ENCODE measurements around the gene RFX4.
"Not testable (repeated sequence)": the region's sequence is repeated elsewhere in the genome, so short reads cannot be mapped to it uniquely, and the experiment has no call there.

RFX4 gene

DNA sequence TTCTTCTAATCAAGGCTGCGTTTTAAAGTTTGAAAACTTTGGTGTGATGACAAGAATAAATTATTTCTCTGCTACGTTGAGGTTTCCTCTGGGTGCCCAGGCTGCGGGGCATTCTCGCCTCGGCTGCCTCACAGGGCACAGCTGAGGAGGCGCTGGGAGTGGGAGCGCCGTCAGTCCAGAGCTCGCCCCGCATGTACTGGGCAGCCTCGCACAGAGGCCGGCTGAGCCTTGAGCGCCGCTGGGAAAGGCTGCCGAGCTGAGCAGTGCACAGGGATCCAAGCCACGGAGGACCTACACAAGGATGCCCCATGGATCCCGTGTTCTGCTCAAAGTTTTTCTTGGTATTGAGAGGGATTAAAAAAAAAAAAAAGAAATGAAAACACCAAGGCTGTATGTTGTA, 11.6 kb downstream of the RFX4 start:
- DNase-seq (ENCODE audit: low spot score), result no peak

- DNase-seq (ENCODE audit: low spot score), result no peak
Observed at GRCh38 chr12:106595268-106595667, 12.5 kb downstream of the RFX4 start.

DNA sequence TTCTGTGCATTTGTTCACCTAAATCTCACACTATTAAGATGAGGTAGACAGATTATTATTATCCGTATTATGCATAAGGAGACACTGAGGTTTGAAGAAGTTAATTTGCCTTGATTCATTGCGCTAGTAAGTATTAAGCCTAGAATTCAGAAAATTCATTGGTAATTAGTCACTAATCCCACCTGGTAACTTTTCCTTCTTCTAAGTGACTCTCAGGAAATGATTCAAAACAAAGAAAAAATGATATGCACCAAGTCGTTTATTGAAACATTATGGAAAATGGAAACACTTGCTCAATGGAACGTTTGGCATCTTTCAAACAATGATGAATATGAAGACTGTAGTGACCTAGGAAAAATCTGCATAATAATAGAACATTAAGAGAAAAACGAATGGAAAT, 15.2 kb downstream of the RFX4 start:
- no peak for DNase-seq (ENCODE audit: low spot score)

DNA sequence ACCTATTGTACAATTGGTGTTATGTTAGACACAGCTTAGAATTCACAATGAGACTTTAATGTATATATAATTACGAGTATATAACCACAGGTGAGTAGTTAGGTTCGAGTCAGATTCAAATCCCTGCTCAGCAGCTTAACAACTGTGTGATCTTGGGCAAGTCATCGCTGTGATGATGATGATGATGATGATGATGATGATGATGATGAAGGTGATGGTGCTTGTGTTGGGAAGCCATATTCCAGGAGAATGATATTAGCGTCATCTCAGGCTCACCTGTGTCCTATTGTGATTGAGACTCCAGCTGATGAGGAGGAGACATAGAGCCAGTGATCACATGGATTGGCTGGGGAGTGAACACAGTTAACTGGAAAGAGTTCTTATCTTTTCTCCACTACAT, 16.5 kb downstream of the RFX4 start:
- no peak for DNase-seq (ENCODE audit: low spot score)

DNA sequence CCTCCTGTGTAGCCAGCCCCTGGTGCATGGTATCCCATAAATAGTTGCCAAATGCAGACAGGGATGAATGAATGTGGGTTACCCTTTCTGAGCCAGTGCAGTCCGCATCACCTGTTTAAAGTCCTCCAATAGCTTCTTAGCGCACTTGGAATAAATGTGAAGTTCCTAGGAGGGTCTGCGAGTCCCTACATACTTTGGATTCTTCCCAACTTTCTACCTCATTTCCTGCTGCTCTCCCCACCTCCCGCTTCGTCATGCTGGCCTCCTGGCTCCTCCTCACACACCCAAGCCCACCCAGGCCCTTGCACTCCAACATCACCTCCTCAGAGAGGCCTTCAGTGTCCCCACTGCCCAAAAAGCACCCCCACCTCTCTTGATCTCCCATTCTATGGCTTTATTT, 17.7 kb downstream of the RFX4 start:
- DNase-seq (ENCODE audit: low spot score), result no peak

DNA sequence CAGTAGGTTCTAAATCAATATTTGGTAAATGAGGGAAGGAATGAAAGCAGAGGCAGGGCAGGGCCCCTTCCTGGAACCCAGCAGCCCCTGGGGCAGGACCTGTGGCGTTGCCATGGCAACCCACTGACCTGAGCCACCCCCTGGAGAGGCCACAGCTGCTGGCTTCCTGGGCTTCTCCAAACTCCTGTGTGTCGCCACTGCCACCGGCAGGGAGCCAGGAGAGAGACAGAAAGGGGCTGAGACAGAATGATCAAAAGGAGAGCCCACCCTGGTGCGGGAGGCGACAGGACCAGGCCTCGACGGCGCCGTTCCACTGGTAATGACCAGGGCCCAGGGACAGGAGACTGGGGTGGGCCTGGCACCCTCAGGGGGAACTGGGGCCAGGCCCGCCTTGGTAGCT, 18.2 kb downstream of the RFX4 start:
- no peak for DNase-seq (ENCODE audit: low spot score)

DNA sequence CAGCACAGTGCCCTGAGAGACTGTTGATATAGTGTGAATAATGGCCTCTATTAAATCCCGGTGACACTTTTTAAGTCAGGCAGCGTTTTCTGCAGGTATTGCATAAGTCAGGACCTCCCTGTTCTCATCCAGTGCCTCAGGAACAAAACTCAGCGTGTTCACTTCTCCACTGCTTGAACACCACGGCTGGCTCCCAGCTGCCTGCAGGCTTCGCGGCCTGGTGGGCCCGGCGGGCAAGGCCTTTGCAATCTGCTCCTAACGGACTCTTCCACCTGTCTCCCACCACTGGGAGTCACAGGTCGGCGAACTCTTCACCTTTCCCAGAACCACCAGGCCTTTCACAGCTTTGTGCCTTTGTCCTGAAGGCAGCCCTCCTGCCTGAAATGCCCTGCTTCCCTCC, 18.7 kb downstream of the RFX4 start:
- DNase-seq (ENCODE audit: low spot score), result no peak

DNA sequence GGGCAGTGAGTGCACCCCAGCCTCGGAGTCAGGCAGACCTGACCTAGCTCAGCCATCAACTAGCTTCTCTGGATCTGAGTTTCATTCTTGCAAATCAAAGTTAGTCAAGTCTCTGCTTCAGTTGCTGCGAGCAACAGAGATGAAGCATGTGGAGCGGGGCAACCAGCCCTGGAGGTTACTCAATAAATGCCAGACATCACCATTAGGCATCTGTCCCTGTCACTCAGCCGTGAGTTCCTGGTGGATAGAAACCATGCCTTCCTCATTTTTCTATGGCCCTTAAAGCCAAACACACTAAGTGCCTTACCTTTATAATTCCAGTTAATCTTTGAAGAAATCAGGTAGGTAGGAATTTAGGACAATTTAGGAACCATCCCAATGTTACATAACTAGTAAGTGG, 19.3 kb downstream of the RFX4 start:
- DNase-seq (ENCODE audit: low spot score), result no peak

- DNase-seq (ENCODE audit: low spot score), result no peak
Observed at GRCh38 chr12:106605254-106605653, 22.4 kb downstream of the RFX4 start.

- not testable (repeated sequence) for DNase-seq (ENCODE audit: low spot score)
Observed at GRCh38 chr12:106620588-106620987, 37.8 kb downstream of the RFX4 start.

- DNase-seq (ENCODE audit: low spot score), result no peak
Observed at GRCh38 chr12:106625976-106626375, 43.2 kb downstream of the RFX4 start.

DNA sequence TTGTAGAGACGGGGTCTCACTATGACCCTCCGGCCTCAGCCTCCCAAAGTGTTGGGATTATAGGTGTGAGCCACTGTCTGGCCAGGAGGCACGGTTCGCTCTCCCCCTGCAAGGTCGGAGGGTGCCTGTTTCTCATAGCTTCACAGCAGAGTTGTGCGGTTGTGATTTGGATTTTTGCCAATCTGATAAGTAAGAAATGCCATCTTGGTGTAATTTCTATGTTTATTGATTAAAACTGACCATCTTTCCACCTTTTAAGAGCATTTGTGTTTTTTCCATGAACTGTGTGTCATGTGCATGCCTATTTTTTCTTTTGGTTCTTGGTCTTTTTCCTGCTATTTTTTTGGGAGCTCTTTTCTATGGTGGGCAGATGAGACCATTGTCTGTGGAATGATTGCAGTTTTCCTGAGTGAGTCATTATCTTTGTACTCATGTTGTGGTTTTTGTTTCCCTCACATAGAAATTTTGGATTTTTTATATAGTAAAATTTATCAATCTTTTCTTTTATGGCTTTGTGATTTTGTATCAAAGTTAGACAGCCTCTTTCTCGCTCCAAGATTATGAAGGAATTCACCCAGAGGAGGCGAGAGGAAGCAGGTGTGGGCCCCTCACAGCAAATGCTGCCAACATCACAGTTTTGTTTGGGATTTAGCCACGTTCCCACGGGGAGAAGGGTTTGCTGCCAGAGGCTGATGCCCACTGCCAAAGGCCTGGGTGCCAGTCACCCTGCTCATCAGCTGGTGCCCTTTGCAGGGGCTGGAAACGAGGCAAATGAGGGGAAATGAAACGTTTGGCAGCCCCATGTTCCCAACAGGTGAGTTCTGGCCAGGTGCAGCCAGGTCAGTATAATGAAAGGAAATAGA, 47.2 kb downstream of the RFX4 start:
- no peak for DNase-seq (ENCODE audit: low spot score)

DNA sequence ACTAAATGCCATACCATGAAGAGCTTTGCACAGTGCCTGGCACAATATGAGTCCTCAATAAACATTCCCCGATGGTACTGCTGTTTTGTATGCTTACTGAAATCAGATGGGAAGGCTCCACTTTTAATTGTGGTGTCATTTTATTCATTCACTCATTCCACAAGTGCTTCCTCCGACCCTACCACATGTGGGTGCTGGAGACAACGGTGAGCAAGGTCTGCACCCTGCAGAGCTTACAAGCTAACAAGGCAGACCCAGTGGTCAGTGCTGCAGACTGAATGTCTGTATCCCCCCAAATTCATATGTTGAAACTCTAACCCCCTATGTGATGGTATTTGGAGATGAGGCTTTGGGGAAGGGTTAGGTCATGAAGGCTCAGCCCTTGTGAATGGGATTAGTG, 48.3 kb downstream of the RFX4 start:
- no peak for DNase-seq (ENCODE audit: low spot score)

DNA sequence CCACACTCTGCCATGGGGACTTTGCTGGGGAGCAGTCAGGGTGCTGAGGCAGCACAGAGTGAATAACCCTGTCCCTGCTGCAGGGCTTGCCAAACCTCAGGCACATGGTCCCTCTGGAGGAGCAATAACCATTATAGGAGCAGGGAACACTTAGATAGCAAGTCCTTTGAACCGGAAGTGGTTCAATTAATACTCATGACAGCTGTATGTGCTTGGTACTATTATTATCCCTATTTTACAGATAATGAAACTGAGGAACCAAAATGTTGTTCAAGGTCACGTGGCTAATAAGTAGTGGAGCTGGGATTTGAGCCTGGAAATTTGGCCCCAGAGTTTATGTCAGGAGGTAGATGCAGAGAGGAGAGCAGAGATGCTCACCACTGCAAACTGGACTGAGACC, 49.0 kb downstream of the RFX4 start:
- DNase-seq (ENCODE audit: low spot score), result no peak

DNA sequence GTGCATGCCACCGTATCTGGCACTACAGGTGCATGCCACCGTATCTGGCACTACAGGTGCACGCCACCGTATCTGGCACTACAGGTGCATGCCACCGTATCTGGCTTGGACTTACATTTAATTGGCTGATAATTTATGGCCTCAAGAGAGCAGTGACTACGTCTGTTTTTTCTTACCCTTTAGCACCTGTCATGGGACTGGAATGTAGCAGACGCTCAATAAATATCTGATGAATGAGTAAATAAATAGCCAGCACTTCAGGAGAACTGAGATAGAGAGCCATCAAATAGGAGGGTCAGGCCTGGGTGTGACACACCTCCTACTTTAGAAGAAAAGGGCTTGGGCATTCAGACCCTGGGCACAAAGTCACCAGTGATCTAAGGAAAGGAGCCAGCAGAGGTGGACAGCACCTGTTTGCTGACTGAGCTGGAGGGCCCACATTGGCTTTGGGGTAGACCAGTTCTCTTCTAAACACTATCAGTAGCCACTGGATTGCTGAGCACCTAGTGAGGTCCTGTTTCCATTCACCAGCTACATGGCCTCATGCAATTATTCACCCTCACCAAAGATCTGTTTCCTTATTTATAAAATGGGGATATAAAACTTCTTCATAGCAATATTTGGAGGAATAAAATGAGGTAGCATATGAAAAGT, 50.1 kb downstream of the RFX4 start:
- DNase-seq (ENCODE audit: low spot score), result no peak

DNA sequence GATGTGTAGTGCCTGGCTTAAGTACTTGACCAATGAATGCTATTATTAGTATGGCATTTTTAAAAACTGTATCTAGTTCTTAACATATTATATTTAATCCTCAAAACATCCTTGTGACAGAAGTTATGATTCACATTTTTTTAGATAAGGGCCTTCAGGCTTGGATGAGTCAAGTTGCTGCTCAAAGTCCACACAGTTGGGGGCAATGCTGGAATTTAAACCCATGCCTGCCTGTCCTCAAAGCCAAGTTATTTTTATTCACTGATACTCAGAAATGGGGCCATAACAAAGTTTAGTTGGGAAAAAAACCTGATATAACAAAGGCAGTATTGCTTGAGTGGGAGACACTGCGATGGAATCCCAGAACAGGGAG, 50.6 kb downstream of the RFX4 start:
- DNase-seq (ENCODE audit: low spot score), result no peak

- DNase-seq (ENCODE audit: low spot score), result no peak
Observed at GRCh38 chr12:106634206-106634605, 51.4 kb downstream of the RFX4 start.

DNA sequence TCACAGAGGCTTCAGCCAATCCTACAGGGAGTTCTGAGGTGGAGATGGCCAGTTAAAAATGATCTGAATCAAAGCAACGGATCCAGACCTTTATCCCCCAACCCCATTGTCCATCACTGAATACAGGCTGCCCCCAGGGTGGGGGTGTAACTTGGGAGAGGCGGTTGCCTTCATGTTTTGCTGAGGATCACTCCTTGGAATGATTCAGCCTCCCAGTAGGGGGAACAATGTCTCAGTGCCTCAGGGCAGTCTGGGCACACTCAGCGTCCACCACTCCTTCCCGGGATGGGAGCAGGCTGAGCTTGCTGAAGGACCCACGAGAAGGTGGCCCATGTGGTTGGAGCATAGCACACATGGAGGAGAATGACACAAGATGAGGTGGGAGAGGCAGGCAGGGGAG, 60.2 kb downstream of the RFX4 start:
- DNase-seq (ENCODE audit: low spot score), result no peak

DNA sequence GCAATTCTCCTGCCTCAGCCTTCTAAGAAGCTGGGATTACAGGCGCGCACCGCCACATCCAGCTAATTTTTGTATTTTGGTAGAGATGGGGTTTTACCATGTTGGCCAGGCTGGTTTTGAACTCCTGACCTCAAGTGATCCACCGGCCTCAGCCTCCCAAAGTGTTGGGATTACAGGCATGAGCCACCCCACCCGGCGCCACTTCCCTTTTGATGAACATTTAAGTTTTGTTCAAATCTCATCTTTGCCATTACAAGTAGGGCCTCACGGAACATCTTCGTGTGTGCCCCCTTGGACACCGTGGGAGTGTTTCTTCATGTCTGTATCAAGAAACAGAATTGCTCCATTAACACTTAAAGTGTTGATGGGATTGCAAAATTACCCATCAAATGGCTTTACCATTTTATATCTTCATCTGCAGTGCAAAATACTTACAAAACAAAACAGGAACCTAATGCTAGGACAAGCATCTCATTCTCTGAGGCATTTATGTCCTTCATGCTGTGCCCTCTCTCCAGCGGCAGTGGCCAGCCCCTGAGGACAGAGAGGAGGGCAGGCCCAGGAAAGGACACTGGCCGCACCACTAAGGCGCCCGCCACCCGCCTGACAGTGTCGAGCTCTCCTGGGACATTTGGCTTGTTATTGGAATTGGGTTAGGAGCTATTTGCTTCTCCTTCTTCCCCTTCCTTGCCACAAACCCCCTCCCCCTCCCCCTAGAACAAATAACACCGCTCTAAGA, 61.7 kb downstream of the RFX4 start:
- DNase-seq (ENCODE audit: low spot score), result no peak

- no peak for DNase-seq (ENCODE audit: low spot score)
Observed at GRCh38 chr12:106645074-106645421, 62.2 kb downstream of the RFX4 start.

DNA sequence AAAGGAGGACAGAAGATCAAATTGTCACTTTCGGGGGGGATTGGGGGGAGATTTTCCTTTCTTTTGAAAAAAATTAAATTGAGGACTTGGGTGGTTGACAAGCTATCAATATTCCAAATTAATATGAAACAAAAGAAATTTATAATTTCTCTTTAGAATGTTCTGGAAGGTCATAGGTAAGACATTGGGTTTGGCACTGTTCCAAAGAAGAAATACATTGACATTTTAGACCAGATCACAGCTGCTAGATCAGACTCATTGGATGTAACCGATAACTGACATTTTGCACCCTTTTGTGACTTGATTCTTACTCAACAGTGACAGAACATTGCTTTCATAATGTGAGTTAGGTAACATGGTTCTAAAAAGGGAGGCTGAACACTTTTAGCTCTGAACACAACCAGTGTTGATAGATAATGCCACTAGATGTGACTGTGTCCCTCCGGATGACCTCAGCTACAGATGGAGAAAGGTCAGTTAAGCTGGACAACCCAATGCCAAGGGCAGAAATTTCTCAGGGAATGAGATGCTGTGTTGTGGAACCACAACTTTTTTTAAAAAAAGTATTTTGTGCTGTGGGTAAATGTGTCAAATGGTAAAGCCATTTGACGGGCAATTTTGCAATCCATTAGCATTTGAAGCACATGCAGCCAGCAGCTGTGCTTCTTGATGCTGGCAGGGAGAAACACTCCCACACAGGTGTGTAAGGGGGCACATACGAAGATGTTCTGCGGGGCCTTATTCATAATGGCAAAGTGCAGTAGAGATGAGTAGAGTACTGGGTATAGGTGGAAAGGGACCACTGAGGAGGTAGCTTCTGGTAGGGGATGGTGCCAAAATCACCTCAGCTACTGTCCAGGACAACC, 62.9 kb downstream of the RFX4 start:
- no peak for DNase-seq (ENCODE audit: low spot score)

GRCh38 chr12:106646472-106646871, 63.7 kb downstream of the RFX4 start:
- no peak for DNase-seq (ENCODE audit: low spot score)

Data from hepatic stellate cell (primary cell).